Measurements from ENCODE around the gene ANO4.

Gene ANO4

GRCh38 chr12:100942984-100943749 is 148.6 kb downstream of the ANO4 start:
- no peak for DNase-seq (ENCODE audit: low read depth in 2 of 3, low spot score in 2 of 3)

- DNase-seq (ENCODE audit: low read depth in 2 of 3, low spot score in 2 of 3), result no peak
These were observed 157.2 kb downstream of the ANO4 start for GRCh38 chr12:100951756-100952155.

- DNase-seq (ENCODE audit: low read depth in 2 of 3, low spot score in 2 of 3), result no peak
These were observed 158.6 kb downstream of the ANO4 start for GRCh38 chr12:100953217-100953616.

GRCh38 chr12:100953677-100954076 is 159.1 kb downstream of the ANO4 start:
- no peak for DNase-seq (ENCODE audit: low read depth in 2 of 3, low spot score in 2 of 3)

GRCh38 chr12:100954118-100954517 is 159.5 kb downstream of the ANO4 start:
- no peak for DNase-seq (ENCODE audit: low read depth in 2 of 3, low spot score in 2 of 3)

- no peak for DNase-seq (ENCODE audit: low read depth in 2 of 3, low spot score in 2 of 3)
These were observed 160.6 kb downstream of the ANO4 start for GRCh38 chr12:100955139-100955538.

GRCh38 chr12:100956311-100956852 is 161.8 kb downstream of the ANO4 start:
- DNase-seq (ENCODE audit: low read depth in 2 of 3, low spot score in 2 of 3), result no peak

GRCh38 chr12:100959481-100959880 is 164.9 kb downstream of the ANO4 start:
- no peak for DNase-seq (ENCODE audit: low read depth in 2 of 3, low spot score in 2 of 3)

GRCh38 chr12:100962086-100962712 is 167.6 kb downstream of the ANO4 start:
- DNase-seq (ENCODE audit: low read depth in 2 of 3, low spot score in 2 of 3), result no peak

- no peak for DNase-seq (ENCODE audit: low read depth in 2 of 3, low spot score in 2 of 3)
These were observed 168.8 kb downstream of the ANO4 start for GRCh38 chr12:100963381-100963780.

GRCh38 chr12:100964028-100964427 is 169.5 kb downstream of the ANO4 start:
- no peak for DNase-seq (ENCODE audit: low read depth in 2 of 3, low spot score in 2 of 3)

- no peak for DNase-seq (ENCODE audit: low read depth in 2 of 3, low spot score in 2 of 3)
These were observed 172.6 kb downstream of the ANO4 start for GRCh38 chr12:100967189-100967588.

- DNase-seq (ENCODE audit: low read depth in 2 of 3, low spot score in 2 of 3), result no peak
These were observed 176.3 kb downstream of the ANO4 start for GRCh38 chr12:100970894-100971293.

- DNase-seq (ENCODE audit: low read depth in 2 of 3, low spot score in 2 of 3), result no peak
These were observed 177.5 kb downstream of the ANO4 start for GRCh38 chr12:100972121-100972520.

GRCh38 chr12:100974341-100974740 is 179.8 kb downstream of the ANO4 start:
- DNase-seq (ENCODE audit: low read depth in 2 of 3, low spot score in 2 of 3), result no peak

- no peak for DNase-seq (ENCODE audit: low read depth in 2 of 3, low spot score in 2 of 3)
These were observed 180.2 kb downstream of the ANO4 start for GRCh38 chr12:100974747-100975146.

GRCh38 chr12:100976735-100977134 is 182.2 kb downstream of the ANO4 start:
- no peak for DNase-seq (ENCODE audit: low read depth in 2 of 3, low spot score in 2 of 3)

GRCh38 chr12:100980856-100981255 is 186.3 kb downstream of the ANO4 start:
- no peak for DNase-seq (ENCODE audit: low read depth in 2 of 3, low spot score in 2 of 3)

- no peak for DNase-seq (ENCODE audit: low read depth in 2 of 3, low spot score in 2 of 3)
These were observed 188.1 kb downstream of the ANO4 start for GRCh38 chr12:100982511-100983183.

- no peak for DNase-seq (ENCODE audit: low read depth in 2 of 3, low spot score in 2 of 3)
These were observed 190.2 kb downstream of the ANO4 start for GRCh38 chr12:100984796-100985195.

GRCh38 chr12:100986595-100987547 is 192.3 kb downstream of the ANO4 start:
- no peak for DNase-seq (ENCODE audit: low read depth in 2 of 3, low spot score in 2 of 3)

Measured in activated CD8-positive, alpha-beta memory T cell treated with anti-CD3 and anti-CD28 coated beads for 48 hours (primary cell).